ENCODE results near the gene XRRA1. TPM values are rescaled to one million over a fixed set of nuclear protein-coding genes. Genes with fewer than 3 reads are reported as not detected.

XRRA1 gene
- total RNA-seq, 1 experiment from 2014 or later, result 17.3 TPM

DNA sequence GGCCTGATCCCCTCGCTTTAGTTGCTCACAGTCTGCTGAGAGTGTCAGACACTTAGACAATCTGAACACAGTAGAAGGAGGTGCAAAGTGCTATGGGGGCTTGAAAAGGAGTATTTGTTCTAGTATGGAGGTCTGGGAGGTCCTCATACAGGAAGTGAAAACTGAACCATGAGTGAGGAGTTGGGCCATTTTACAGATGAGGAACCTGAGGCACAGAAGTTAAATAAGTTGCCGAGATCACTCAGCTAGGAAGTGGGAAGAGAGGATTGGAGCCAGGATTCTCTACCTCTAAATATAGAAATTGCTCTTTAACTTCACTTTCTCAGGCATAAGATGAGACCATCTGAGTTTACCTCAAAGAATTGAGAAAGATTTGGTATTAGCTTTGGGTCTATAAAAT lies 35.8 kb upstream of the XRRA1 start (continued):
- TF ChIP-seq, protein P1, sequence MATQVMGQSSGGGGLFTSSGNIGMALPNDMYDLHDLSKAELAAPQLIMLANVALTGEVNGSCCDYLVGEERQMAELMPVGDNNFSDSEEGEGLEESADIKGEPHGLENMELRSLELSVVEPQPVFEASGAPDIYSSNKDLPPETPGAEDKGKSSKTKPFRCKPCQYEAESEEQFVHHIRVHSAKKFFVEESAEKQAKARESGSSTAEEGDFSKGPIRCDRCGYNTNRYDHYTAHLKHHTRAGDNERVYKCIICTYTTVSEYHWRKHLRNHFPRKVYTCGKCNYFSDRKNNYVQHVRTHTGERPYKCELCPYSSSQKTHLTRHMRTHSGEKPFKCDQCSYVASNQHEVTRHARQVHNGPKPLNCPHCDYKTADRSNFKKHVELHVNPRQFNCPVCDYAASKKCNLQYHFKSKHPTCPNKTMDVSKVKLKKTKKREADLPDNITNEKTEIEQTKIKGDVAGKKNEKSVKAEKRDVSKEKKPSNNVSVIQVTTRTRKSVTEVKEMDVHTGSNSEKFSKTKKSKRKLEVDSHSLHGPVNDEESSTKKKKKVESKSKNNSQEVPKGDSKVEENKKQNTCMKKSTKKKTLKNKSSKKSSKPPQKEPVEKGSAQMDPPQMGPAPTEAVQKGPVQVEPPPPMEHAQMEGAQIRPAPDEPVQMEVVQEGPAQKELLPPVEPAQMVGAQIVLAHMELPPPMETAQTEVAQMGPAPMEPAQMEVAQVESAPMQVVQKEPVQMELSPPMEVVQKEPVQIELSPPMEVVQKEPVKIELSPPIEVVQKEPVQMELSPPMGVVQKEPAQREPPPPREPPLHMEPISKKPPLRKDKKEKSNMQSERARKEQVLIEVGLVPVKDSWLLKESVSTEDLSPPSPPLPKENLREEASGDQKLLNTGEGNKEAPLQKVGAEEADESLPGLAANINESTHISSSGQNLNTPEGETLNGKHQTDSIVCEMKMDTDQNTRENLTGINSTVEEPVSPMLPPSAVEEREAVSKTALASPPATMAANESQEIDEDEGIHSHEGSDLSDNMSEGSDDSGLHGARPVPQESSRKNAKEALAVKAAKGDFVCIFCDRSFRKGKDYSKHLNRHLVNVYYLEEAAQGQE (IDR thresholded peaks at IDR 0.05; ENCODE audit: low read depth), result no peak
- no peak for TF ChIP-seq EZH2 (IDR thresholded peaks at IDR 0.05)
- TF ChIP-seq ELF1 (IDR thresholded peaks at IDR 0.05; ENCODE audit: borderline replicate concordance, low read depth), result no peak
- no peak for TF ChIP-seq POLR2AphosphoS5 (IDR thresholded peaks at IDR 0.05; ENCODE audit: low read depth, low read length)

DNA sequence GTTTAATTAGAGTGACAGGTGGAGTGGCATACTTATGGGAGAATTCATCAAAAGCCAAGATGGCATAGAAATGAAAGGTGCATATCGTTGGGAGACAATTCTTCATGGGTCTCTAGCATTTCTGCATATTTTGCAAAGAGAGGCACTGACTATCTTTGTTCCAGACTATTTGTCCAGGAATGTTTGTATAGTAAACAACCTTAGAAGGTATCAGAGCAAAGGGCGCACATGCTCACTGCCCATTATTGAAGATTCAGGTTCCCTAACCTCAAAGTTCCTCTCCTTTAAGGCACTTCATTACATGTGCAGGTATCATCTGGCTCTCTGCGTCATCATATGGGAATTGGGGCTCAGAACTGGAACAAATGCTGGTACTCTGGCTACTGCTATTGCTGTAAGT lies 35.2 kb upstream of the XRRA1 start:
- H3K9ac ChIP-seq (ENCODE audit: low read length), result no peak overlapping the region
- H3K27ac ChIP-seq (ENCODE audit: low read depth, low read length), result no peak overlapping the region
- ATAC-seq (no peak), DNase-seq (ENCODE audit: low read depth, low spot score) (no peak)
- H3K9me3 ChIP-seq (ENCODE audit: control insufficient read depth in 1 of 2, insufficient read depth in 1 of 2, low read depth in 1 of 2, low read length in 2 of 2), result no peaks in the 10 kb centered on the region
- H3K4me3 ChIP-seq (replicated peaks in 1 of 2; ENCODE audit: low read depth in 1 of 2, low read length in 2 of 2), result no peak overlapping the region
- CTCF ChIA-PET, result no interaction called here
- POLR2A ChIA-PET, result no interaction called here
- peaks cover 2% of the 10 kb centered on the region; the same call in 1 of the 2 replicates for H3K79me2 ChIP-seq (ENCODE audit: insufficient read depth, low read length)
- no peaks in the 10 kb centered on the region for H3K27me3 ChIP-seq (ENCODE audit: insufficient read depth, low read length)
- RAD21 ChIA-PET (ENCODE audit: low non-redundant PET in 1 of 2, low total read pairs in 2 of 2, uncharacterized antibody in 2 of 2, unreplicated experiment in 2 of 2), result no interaction called here
- H3K4me2 ChIP-seq (ENCODE audit: low read length), result no peak overlapping the region
- H2AFZ ChIP-seq (ENCODE audit: low read depth, low read length, poor library complexity, severe bottlenecking), result no peak overlapping the region
- intact Hi-C loops (cut with micrococcal nuclease), result no loop called here
- H3K36me3 ChIP-seq (ENCODE audit: control insufficient read depth in 1 of 2, insufficient read depth in 2 of 2, low read length in 2 of 2), result 0 out of 4 replicates have a peak, but pooled peaks cover under 1 to 3% of the 10 kb centered on the region in 2 experiments
- H4K20me1 ChIP-seq (ENCODE audit: insufficient read depth), result no peaks in the 10 kb centered on the region
- H3K9me2 ChIP-seq (ENCODE audit: insufficient read depth), result no peaks in the 10 kb centered on the region
- BruUV-seq (replicated peaks), result no TSS peak
- H3K4me1 ChIP-seq (ENCODE audit: control insufficient read depth in 1 of 2, insufficient read depth in 2 of 2, low read length in 2 of 2), result peaks cover 0 to 3% of the 10 kb centered on the region in 2 experiments; a peak in 1 of 4 replicates
- TF ChIP-seq CBX3 (IDR thresholded peaks at IDR 0.05; ENCODE audit: low read depth) (no peak), TCF7L2 (IDR thresholded peaks at IDR 0.05; ENCODE audit: borderline replicate concordance, extremely low read depth, insufficient read depth, insufficient read length) (no peak), SP1 (IDR thresholded peaks at IDR 0.05; ENCODE audit: low read depth) (no peak), CEBPB (IDR thresholded peaks at IDR 0.05; ENCODE audit: low read depth) (no peak), EZH2phosphoT487 (IDR thresholded peaks at IDR 0.05; ENCODE audit: borderline replicate concordance) (no peak), YY1 (IDR thresholded peaks at IDR 0.05; ENCODE audit: extremely low read depth, insufficient replicate concordance, low read depth, low read length) (no peak), POLR2A (IDR thresholded peaks at IDR 0.05; ENCODE audit: borderline replicate concordance, extremely low read depth, insufficient read depth, insufficient read length) (no peak), FOSL1 (IDR thresholded peaks at IDR 0.05; ENCODE audit: low read depth) (no peak), RAD21 (IDR thresholded peaks at IDR 0.05; ENCODE audit: low read depth) (no peak), POLR2AphosphoS5 (IDR thresholded peaks at IDR 0.05; ENCODE audit: low read depth, low read length) (no peak), SRF (IDR thresholded peaks at IDR 0.05; ENCODE audit: low read depth) (no peak), ELF1 (IDR thresholded peaks at IDR 0.05; ENCODE audit: borderline replicate concordance, low read depth) (no peak), JUND (IDR thresholded peaks at IDR 0.05) (no peak)
- TF ChIP-seq, protein P2, sequence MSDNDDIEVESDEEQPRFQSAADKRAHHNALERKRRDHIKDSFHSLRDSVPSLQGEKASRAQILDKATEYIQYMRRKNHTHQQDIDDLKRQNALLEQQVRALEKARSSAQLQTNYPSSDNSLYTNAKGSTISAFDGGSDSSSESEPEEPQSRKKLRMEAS (IDR thresholded peaks at IDR 0.05), result no peak
- TF ChIP-seq, protein P3, sequence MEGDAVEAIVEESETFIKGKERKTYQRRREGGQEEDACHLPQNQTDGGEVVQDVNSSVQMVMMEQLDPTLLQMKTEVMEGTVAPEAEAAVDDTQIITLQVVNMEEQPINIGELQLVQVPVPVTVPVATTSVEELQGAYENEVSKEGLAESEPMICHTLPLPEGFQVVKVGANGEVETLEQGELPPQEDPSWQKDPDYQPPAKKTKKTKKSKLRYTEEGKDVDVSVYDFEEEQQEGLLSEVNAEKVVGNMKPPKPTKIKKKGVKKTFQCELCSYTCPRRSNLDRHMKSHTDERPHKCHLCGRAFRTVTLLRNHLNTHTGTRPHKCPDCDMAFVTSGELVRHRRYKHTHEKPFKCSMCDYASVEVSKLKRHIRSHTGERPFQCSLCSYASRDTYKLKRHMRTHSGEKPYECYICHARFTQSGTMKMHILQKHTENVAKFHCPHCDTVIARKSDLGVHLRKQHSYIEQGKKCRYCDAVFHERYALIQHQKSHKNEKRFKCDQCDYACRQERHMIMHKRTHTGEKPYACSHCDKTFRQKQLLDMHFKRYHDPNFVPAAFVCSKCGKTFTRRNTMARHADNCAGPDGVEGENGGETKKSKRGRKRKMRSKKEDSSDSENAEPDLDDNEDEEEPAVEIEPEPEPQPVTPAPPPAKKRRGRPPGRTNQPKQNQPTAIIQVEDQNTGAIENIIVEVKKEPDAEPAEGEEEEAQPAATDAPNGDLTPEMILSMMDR (IDR thresholded peaks at IDR 0.05 in 2 of 3, conservative IDR thresholded peaks at IDR 0.05 in 1 of 3; ENCODE audit: borderline replicate concordance in 1 of 3, insufficient read depth in 1 of 3, low read depth in 2 of 3, low read length in 2 of 3), result no peak
- TF ChIP-seq, protein P1 (IDR thresholded peaks at IDR 0.05; ENCODE audit: low read depth), result no peak
